ENCODE measurements around the gene CPZ. TPM values are rescaled to one million over a fixed set of nuclear protein-coding genes. Genes with fewer than 3 reads are reported as not detected.
"Not testable (repeated sequence)": the region's sequence is repeated elsewhere in the genome, so short reads cannot be mapped to it uniquely, and the experiment has no call there.

Gene CPZ
- total and polyA plus RNA-seq, 10 of the 15 experiments (the other 5 are each of a cell fraction or from before 2014, with no cell fraction given): not detected

DNA sequence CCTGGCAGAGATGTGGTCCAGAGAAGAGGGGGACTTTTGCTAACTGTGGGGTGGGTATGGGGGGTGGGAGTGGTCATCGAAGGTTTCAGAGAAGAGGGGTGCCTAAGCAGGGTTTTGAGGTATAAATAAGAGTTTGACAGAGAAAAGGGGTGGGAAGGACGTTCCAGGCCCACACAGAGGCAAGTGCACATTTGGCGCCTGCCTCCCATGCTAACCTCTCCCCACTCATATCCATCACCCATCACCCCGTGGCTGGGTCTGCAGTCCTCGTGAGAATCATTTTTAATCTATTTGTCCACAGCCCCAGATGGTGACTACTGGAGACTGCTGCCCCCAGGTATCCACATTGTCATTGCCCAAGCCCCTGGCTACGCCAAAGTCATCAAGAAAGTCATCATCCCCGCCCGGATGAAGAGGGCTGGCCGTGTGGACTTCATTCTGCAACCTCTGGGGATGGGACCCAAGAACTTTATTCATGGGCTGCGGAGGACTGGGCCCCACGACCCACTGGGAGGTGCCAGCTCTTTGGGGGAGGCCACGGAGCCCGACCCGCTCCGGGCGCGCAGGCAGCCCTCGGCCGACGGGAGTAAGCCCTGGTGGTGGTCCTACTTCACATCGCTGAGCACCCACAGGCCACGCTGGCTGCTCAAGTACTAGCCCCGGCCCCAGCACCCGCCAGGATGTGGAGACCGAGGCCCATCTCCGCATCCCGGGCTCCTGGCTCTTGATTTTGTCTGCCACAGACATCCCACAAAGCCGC is 26.6 kb downstream of the CPZ start:
- no peaks in the 10 kb centered on the region for H3K4me1 ChIP-seq (ENCODE audit: control insufficient read depth, insufficient read depth, low read length)
- no peak overlapping the region for H3K4me3 ChIP-seq
- in situ Hi-C loops (cut with MboI) (loop anchor here (10.0 kb wide), 1 partner anchor 306 kb away; no protein-coding TSS in a partner anchor), intact Hi-C loops (cut with micrococcal nuclease; ENCODE audit: unreplicated experiment) (no loop called here)
- BruUV-seq (replicated peaks): no TSS peak
- no peaks in the 10 kb centered on the region for H4K20me1 ChIP-seq (ENCODE audit: control insufficient read depth, insufficient read depth)
- TF ChIP-seq HCFC1 (IDR thresholded peaks at IDR 0.05; ENCODE audit: low read length) (no peak), CHD2 (IDR thresholded peaks at IDR 0.05; ENCODE audit: borderline replicate concordance, low read depth, low read length) (no peak), FOXM1 (IDR thresholded peaks at IDR 0.05; ENCODE audit: low read depth, low read length) (no peak), PAX5 (IDR thresholded peaks at IDR 0.05; ENCODE audit: borderline replicate concordance, low read depth, low read length) (no peak), TCF12 (IDR thresholded peaks at IDR 0.05; ENCODE audit: low read depth, low read length) (no peak), POLR2A (IDR thresholded peaks at IDR 0.05; ENCODE audit: low read depth, low read length) (no peak)
- TF ChIP-seq, protein P1, sequence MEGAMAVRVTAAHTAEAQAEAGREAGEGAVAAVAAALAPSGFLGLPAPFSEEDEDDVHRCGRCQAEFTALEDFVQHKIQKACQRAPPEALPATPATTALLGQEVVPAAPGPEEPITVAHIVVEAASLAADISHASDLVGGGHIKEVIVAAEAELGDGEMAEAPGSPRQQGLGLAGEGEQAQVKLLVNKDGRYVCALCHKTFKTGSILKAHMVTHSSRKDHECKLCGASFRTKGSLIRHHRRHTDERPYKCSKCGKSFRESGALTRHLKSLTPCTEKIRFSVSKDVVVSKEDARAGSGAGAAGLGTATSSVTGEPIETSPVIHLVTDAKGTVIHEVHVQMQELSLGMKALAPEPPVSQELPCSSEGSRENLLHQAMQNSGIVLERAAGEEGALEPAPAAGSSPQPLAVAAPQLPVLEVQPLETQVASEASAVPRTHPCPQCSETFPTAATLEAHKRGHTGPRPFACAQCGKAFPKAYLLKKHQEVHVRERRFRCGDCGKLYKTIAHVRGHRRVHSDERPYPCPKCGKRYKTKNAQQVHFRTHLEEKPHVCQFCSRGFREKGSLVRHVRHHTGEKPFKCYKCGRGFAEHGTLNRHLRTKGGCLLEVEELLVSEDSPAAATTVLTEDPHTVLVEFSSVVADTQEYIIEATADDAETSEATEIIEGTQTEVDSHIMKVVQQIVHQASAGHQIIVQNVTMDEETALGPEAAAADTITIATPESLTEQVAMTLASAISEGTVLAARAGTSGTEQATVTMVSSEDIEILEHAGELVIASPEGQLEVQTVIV (IDR thresholded peaks at IDR 0.05; ENCODE audit: borderline replicate concordance, partially characterized antibody): no peak
- no peak overlapping the region for H3K27ac ChIP-seq (ENCODE audit: control insufficient read depth, insufficient read depth)
- no peaks in the 10 kb centered on the region; a peak in 1 of 4 replicates for H3K36me3 ChIP-seq (ENCODE audit: control insufficient read depth in 2 of 2, insufficient read depth in 2 of 2, low read length in 1 of 2)
- CTCF ChIA-PET: no interaction called here
- H3K9ac ChIP-seq (ENCODE audit: control insufficient read depth, insufficient read depth, low read length): no peak overlapping the region
- ATAC-seq: no peak
- no peak overlapping the region for H3K4me2 ChIP-seq (ENCODE audit: control insufficient read depth, insufficient read depth)
- no peaks in the 10 kb centered on the region; a peak in 1 of 4 replicates for H3K27me3 ChIP-seq (replicated peaks in 1 of 2; ENCODE audit: control insufficient read depth in 2 of 2, insufficient read depth in 2 of 2, low read length in 1 of 2)
- 42% methylated on average over 26 of the region's 28 CpGs for WGBS (ENCODE audit: insufficient coverage, insufficient replicate concordance, low lambda C conversion rate, missing lambda C conversion rate)
- FAIRE-seq: no peak
- SMC1A ChIA-PET (ENCODE audit: uncharacterized antibody, unreplicated experiment): no interaction called here
- H3K79me2 ChIP-seq (ENCODE audit: control insufficient read depth, insufficient read depth, low read length): no peaks in the 10 kb centered on the region
- POLR2A ChIA-PET: no interaction called here
- no peak for DNase-seq (ENCODE audit: low read depth, low spot score)
- H2AFZ ChIP-seq (ENCODE audit: control insufficient read depth, low read depth, low read length): no peak overlapping the region
- RAD21 ChIA-PET (ENCODE audit: unreplicated experiment): no interaction called here
- no peaks in the 10 kb centered on the region for H3K9me3 ChIP-seq (replicated peaks; ENCODE audit: control insufficient read depth, insufficient read depth, low read length)

GRCh38 chr4:8621135-8621534 is 28.6 kb downstream of the CPZ start:
- H3K36me3 ChIP-seq (ENCODE audit: control insufficient read depth in 2 of 2, insufficient read depth in 2 of 2, low read length in 1 of 2); RAD21 ChIA-PET (ENCODE audit: unreplicated experiment); H3K4me2 ChIP-seq (ENCODE audit: control insufficient read depth, insufficient read depth); SMC1A ChIA-PET (ENCODE audit: uncharacterized antibody, unreplicated experiment); H3K79me2 ChIP-seq (ENCODE audit: control insufficient read depth, insufficient read depth, low read length); ATAC-seq; H2AFZ ChIP-seq (ENCODE audit: control insufficient read depth, low read depth, low read length); H3K9me3 ChIP-seq (replicated peaks; ENCODE audit: control insufficient read depth, insufficient read depth, low read length); FAIRE-seq; CTCF ChIA-PET; H3K4me1 ChIP-seq (ENCODE audit: control insufficient read depth, insufficient read depth, low read length); DNase-seq (ENCODE audit: low read depth, low spot score); in situ Hi-C loops (cut with MboI); intact Hi-C loops (cut with micrococcal nuclease; ENCODE audit: unreplicated experiment); H4K20me1 ChIP-seq (ENCODE audit: control insufficient read depth, insufficient read depth); H3K9ac ChIP-seq (ENCODE audit: control insufficient read depth, insufficient read depth, low read length); POLR2A ChIA-PET; H3K27ac ChIP-seq (ENCODE audit: control insufficient read depth, insufficient read depth); BruUV-seq (replicated peaks); H3K27me3 ChIP-seq (replicated peaks in 1 of 2; ENCODE audit: control insufficient read depth in 2 of 2, insufficient read depth in 2 of 2, low read length in 1 of 2); H3K4me3 ChIP-seq: not testable (repeated sequence)
- WGBS (ENCODE audit: insufficient coverage, insufficient replicate concordance, low lambda C conversion rate, missing lambda C conversion rate): no CpG with 5 or more reads among the region's 14 CpGs

DNA sequence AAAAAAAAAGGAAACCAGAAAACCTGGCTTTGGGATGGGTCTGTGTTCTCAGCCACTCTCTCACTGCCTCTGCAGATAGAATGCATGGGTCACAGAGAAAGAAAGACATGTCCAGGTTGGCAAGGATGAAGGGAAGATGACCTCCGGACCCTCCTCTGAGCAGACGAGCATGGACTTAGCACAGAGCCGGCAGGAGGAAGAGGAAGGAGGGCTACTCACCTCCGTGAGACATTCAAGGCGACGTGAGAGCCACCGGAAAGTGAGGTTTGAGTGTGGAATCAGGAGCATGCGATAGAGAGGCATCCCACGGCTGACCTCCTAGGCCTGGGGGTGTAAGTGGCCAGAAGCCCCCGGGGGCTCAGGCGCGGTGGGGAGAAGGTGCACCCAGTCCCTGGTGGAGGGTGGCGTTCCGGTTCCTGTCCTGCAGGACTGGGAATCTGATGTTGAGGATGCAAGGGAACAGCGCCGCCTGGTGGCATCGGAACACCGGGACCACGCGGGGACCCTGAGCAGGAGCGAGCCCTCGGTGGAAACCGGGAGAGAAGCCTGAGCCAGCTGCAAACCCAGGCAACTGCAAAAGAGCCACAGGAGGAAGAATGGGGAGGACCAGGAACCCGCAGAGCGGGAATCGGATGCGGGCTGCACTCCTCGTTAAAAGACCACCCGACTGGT is 32.2 kb downstream of the CPZ start:
- SMC1A ChIA-PET (ENCODE audit: uncharacterized antibody, unreplicated experiment); H3K36me3 ChIP-seq (ENCODE audit: control insufficient read depth in 2 of 2, insufficient read depth in 2 of 2, low read length in 1 of 2); H3K79me2 ChIP-seq (ENCODE audit: control insufficient read depth, insufficient read depth, low read length); H3K27me3 ChIP-seq (replicated peaks in 1 of 2; ENCODE audit: control insufficient read depth in 2 of 2, insufficient read depth in 2 of 2, low read length in 1 of 2); H4K20me1 ChIP-seq (ENCODE audit: control insufficient read depth, insufficient read depth); FAIRE-seq; H3K4me1 ChIP-seq (ENCODE audit: control insufficient read depth, insufficient read depth, low read length); CTCF ChIA-PET; H2AFZ ChIP-seq (ENCODE audit: control insufficient read depth, low read depth, low read length); DNase-seq (ENCODE audit: low read depth, low spot score); H3K4me3 ChIP-seq; H3K9me3 ChIP-seq (replicated peaks; ENCODE audit: control insufficient read depth, insufficient read depth, low read length); H3K4me2 ChIP-seq (ENCODE audit: control insufficient read depth, insufficient read depth); BruUV-seq (replicated peaks); H3K9ac ChIP-seq (ENCODE audit: control insufficient read depth, insufficient read depth, low read length); intact Hi-C loops (cut with micrococcal nuclease; ENCODE audit: unreplicated experiment); RAD21 ChIA-PET (ENCODE audit: unreplicated experiment); H3K27ac ChIP-seq (ENCODE audit: control insufficient read depth, insufficient read depth); in situ Hi-C loops (cut with MboI); POLR2A ChIA-PET: not testable (repeated sequence)
- WGBS (ENCODE audit: insufficient coverage, insufficient replicate concordance, low lambda C conversion rate, missing lambda C conversion rate): no CpG with 5 or more reads among the region's 29 CpGs
- peak; percentile 49; the same call in 2 of the 3 replicates for ATAC-seq

Data from GM12878 (cell line).